Gastroesophageal sphincter (tissue), 3 donors: Measurements from ENCODE around the gene DSCAML1.

Experiments
- EP300 ChIP-seq: sonication (generic); formaldehyde crosslinking; IDR thresholded peaks from one replicate; pipeline ENCODE4 v1.6.1; 2017; ENCODE audit warnings: antibody characterized with exemption, mild to moderate bottlenecking
- POLR2A ChIP-seq, 2 donors: fragments of 450-650 bp; IDR thresholded peaks; one replicate each; pipeline ENCODE4 v1.6.1; 2017; ENCODE audit warnings: antibody characterized with exemption in 2 of 2, mild to moderate bottlenecking in 2 of 2, moderate library complexity in 1 of 2
- POLR2AphosphoS5 ChIP-seq: sonication (generic); formaldehyde crosslinking; IDR thresholded peaks from one replicate; pipeline ENCODE4 v1.6.1; 2017; ENCODE audit warnings: antibody characterized with exemption
- TF ChIP-seq, protein P1 (sequence below), 4 experiments: fragments of 200-600 bp in 2 of 4; fragments of 450-650 bp in 2 of 4; sonication (generic) in 1 of 4; IDR thresholded peaks; one replicate each; pipeline ENCODE4 v1.5.1; 2017 to 2019; ENCODE audit warnings: antibody characterized with exemption in 4 of 4, mild to moderate bottlenecking in 2 of 4, moderate library complexity in 2 of 4

DNA sequence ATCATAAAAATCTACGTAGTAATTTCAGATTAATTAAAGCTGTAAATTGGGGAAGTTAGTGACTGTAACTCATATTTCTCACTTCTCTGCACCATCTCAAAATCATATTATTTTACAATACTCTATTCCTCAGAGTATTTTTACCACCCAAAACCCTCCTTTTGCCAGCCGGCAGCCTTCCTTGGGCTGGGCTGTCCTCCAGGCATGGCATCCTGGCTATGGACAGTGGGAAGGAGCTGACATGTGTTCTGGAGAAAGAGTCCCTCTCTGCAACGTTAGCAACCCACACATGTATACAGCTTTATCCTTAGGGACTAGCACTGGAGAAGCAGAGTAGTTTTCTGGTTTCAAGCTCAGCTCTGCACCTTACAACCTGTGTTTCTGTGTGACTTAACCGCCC is 86.8 kb downstream of the DSCAML1 start:
- TF ChIP-seq, protein P1, sequence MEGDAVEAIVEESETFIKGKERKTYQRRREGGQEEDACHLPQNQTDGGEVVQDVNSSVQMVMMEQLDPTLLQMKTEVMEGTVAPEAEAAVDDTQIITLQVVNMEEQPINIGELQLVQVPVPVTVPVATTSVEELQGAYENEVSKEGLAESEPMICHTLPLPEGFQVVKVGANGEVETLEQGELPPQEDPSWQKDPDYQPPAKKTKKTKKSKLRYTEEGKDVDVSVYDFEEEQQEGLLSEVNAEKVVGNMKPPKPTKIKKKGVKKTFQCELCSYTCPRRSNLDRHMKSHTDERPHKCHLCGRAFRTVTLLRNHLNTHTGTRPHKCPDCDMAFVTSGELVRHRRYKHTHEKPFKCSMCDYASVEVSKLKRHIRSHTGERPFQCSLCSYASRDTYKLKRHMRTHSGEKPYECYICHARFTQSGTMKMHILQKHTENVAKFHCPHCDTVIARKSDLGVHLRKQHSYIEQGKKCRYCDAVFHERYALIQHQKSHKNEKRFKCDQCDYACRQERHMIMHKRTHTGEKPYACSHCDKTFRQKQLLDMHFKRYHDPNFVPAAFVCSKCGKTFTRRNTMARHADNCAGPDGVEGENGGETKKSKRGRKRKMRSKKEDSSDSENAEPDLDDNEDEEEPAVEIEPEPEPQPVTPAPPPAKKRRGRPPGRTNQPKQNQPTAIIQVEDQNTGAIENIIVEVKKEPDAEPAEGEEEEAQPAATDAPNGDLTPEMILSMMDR (IDR thresholded peaks at IDR 0.05), result no peak
- TF ChIP-seq EP300 (no peak), POLR2A (IDR thresholded peaks at IDR 0.05) (no peak), POLR2AphosphoS5 (no peak)
